Measurements from ENCODE around the gene SULT4A1.
"Not testable (repeated sequence)": the region's sequence is repeated elsewhere in the genome, so short reads cannot be mapped to it uniquely, and the experiment has no call there.

The SULT4A1 gene

GRCh38 chr22:43878079-43878795 lies 15.9 kb upstream of the SULT4A1 start:
- no peak overlapping the region for H2AFZ ChIP-seq (ENCODE audit: low read length)
- H3K9ac ChIP-seq (ENCODE audit: low read length) = no peak overlapping the region

GRCh38 chr22:43876866-43877509 lies 14.7 kb upstream of the SULT4A1 start:
- H3K4me3 ChIP-seq (ENCODE audit: low read depth, low read length, poor library complexity, severe bottlenecking) = no peak overlapping the region
- no peaks in the 10 kb centered on the region for H3F3A ChIP-seq (ENCODE audit: insufficient read depth, low read length)
- TF ChIP-seq EZH2 (IDR thresholded peaks at IDR 0.05; ENCODE audit: borderline replicate concordance, low read length) (no peak), CTCF (IDR thresholded peaks at IDR 0.05; ENCODE audit: low read length) (no peak)

More at GRCh38 chr22:43878079-43878795, 15.9 kb upstream of the SULT4A1 start:
- H3K9me2 ChIP-seq (ENCODE audit: low read depth, low read length) = no peaks in the 10 kb centered on the region
- H3K4me1 ChIP-seq (ENCODE audit: insufficient read depth, low read length, severe bottlenecking) = no peaks in the 10 kb centered on the region
- H3F3A ChIP-seq (ENCODE audit: insufficient read depth, low read length) = no peaks in the 10 kb centered on the region
- H3K36me3 ChIP-seq (ENCODE audit: insufficient read depth, low read length) = no peaks in the 10 kb centered on the region
- no peak overlapping the region for H3K27ac ChIP-seq (ENCODE audit: low read depth, low read length, poor library complexity, severe bottlenecking)
- no peaks in the 10 kb centered on the region for H3K27me3 ChIP-seq (ENCODE audit: insufficient read depth, low read length)
- no peaks in the 10 kb centered on the region for H3K9me3 ChIP-seq (ENCODE audit: low read length)
- no peak for TF ChIP-seq EZH2 (IDR thresholded peaks at IDR 0.05; ENCODE audit: borderline replicate concordance, low read length)
- TF ChIP-seq CTCF (IDR thresholded peaks at IDR 0.05; ENCODE audit: low read length) = no peak
- no peak overlapping the region for H3K4me3 ChIP-seq (ENCODE audit: low read depth, low read length, poor library complexity, severe bottlenecking)
- no peaks in the 10 kb centered on the region for H3K79me2 ChIP-seq (ENCODE audit: insufficient read depth, low read length)
- H4K20me1 ChIP-seq (ENCODE audit: insufficient read depth, low read length) = no peaks in the 10 kb centered on the region
- no peak overlapping the region for H3K4me2 ChIP-seq (ENCODE audit: low read length)

GRCh38 chr22:43869799-43870198 lies 7.5 kb upstream of the SULT4A1 start:
- no peak for TF ChIP-seq CTCF (IDR thresholded peaks at IDR 0.05; ENCODE audit: low read length)
- no peak for TF ChIP-seq EZH2 (IDR thresholded peaks at IDR 0.05; ENCODE audit: borderline replicate concordance, low read length)
- no peaks in the 10 kb centered on the region for H3K79me2 ChIP-seq (ENCODE audit: insufficient read depth, low read length)

More at GRCh38 chr22:43876866-43877509, 14.7 kb upstream of the SULT4A1 start:
- no peak overlapping the region for H3K9ac ChIP-seq (ENCODE audit: low read length)
- no peaks in the 10 kb centered on the region for H3K27me3 ChIP-seq (ENCODE audit: insufficient read depth, low read length)
- H3K4me2 ChIP-seq (ENCODE audit: low read length) = no peak overlapping the region
- no peaks in the 10 kb centered on the region for H3K36me3 ChIP-seq (ENCODE audit: insufficient read depth, low read length)
- no peaks in the 10 kb centered on the region for H3K79me2 ChIP-seq (ENCODE audit: insufficient read depth, low read length)
- H4K20me1 ChIP-seq (ENCODE audit: insufficient read depth, low read length) = no peaks in the 10 kb centered on the region
- no peak overlapping the region for H2AFZ ChIP-seq (ENCODE audit: low read length)
- H3K4me1 ChIP-seq (ENCODE audit: insufficient read depth, low read length, severe bottlenecking) = no peaks in the 10 kb centered on the region
- H3K9me3 ChIP-seq (ENCODE audit: low read length) = no peaks in the 10 kb centered on the region
- no peak overlapping the region for H3K27ac ChIP-seq (ENCODE audit: low read depth, low read length, poor library complexity, severe bottlenecking)
- H3K9me2 ChIP-seq (ENCODE audit: low read depth, low read length) = no peaks in the 10 kb centered on the region

GRCh38 chr22:43869001-43869400 lies 6.7 kb upstream of the SULT4A1 start:
- not testable (repeated sequence) for H3K9me2 ChIP-seq (ENCODE audit: low read depth, low read length); H3K4me2 ChIP-seq (ENCODE audit: low read length); H3K9ac ChIP-seq (ENCODE audit: low read length); H3F3A ChIP-seq (ENCODE audit: insufficient read depth, low read length); H2AFZ ChIP-seq (ENCODE audit: low read length); H3K27me3 ChIP-seq (ENCODE audit: insufficient read depth, low read length); H4K20me1 ChIP-seq (ENCODE audit: insufficient read depth, low read length); H3K27ac ChIP-seq (ENCODE audit: low read depth, low read length, poor library complexity, severe bottlenecking); H3K4me3 ChIP-seq (ENCODE audit: low read depth, low read length, poor library complexity, severe bottlenecking); H3K4me1 ChIP-seq (ENCODE audit: insufficient read depth, low read length, severe bottlenecking); H3K36me3 ChIP-seq (ENCODE audit: insufficient read depth, low read length); H3K9me3 ChIP-seq (ENCODE audit: low read length); H3K79me2 ChIP-seq (ENCODE audit: insufficient read depth, low read length)

More at GRCh38 chr22:43869799-43870198, 7.5 kb upstream of the SULT4A1 start:
- Histone ChIP-seq H3K27me3 (ENCODE audit: insufficient read depth, low read length) (no peaks in the 10 kb centered on the region), H3K36me3 (ENCODE audit: insufficient read depth, low read length) (no peaks in the 10 kb centered on the region), H3K4me1 (ENCODE audit: insufficient read depth, low read length, severe bottlenecking) (no peaks in the 10 kb centered on the region), H4K20me1 (ENCODE audit: insufficient read depth, low read length) (no peaks in the 10 kb centered on the region), H3K9ac (ENCODE audit: low read length) (no peak overlapping the region), H3K4me2 (ENCODE audit: low read length) (no peak overlapping the region), H3K4me3 (ENCODE audit: low read depth, low read length, poor library complexity, severe bottlenecking) (no peak overlapping the region), H3K27ac (ENCODE audit: low read depth, low read length, poor library complexity, severe bottlenecking) (no peak overlapping the region), H2AFZ (ENCODE audit: low read length) (no peak overlapping the region), H3K9me2 (ENCODE audit: low read depth, low read length) (no peaks in the 10 kb centered on the region), H3F3A (ENCODE audit: insufficient read depth, low read length) (no peaks in the 10 kb centered on the region), H3K9me3 (ENCODE audit: low read length) (no peaks in the 10 kb centered on the region)
